Chondrocyte (in vitro differentiated cells): ENCODE results near the gene OR2T11. TPM values are rescaled to one million over a fixed set of nuclear protein-coding genes. Genes with fewer than 3 reads are reported as not detected.
"Not testable (repeated sequence)": the region's sequence is repeated elsewhere in the genome, so short reads cannot be mapped to it uniquely, and the experiment has no call there.

ENCODE experiments used
- DNase-seq: peaks from one replicate; pipeline ENCODE4 v3.0.0; 2021; ENCODE audit warnings: mixed read lengths, low spot score
- H3K27ac Mint-ChIP-seq: one replicate; pipeline ENCODE4 v1.8.0; 2021; ENCODE audit warnings: mild to moderate bottlenecking, moderate library complexity, mixed read lengths; ENCODE audit not compliant: unreplicated experiment
- H3K27me3 Mint-ChIP-seq: 2 replicates; pipeline ENCODE4 v1.8.0; 2021; ENCODE audit warnings: low read depth, mixed read lengths
- H3K36me3 Mint-ChIP-seq: 2 replicates; pipeline ENCODE4 v1.8.0; 2021; ENCODE audit warnings: low read depth, mixed read lengths
- H3K4me1 Mint-ChIP-seq: 2 replicates; pipeline ENCODE4 v1.8.0; 2021; ENCODE audit warnings: low read depth, mild to moderate bottlenecking, mixed read lengths
- H3K4me3 Mint-ChIP-seq: one replicate; pipeline ENCODE4 v1.8.0; 2021; ENCODE audit warnings: mild to moderate bottlenecking, moderate library complexity, mixed read lengths; ENCODE audit not compliant: unreplicated experiment
- H3K9me3 Mint-ChIP-seq: 2 replicates; pipeline ENCODE4 v1.8.0; 2021; ENCODE audit warnings: low read depth, mixed read lengths
- CTCF ChIP-seq: fragments of 200-600 bp; sonication (generic); IDR thresholded peaks from 2 replicates; pipeline ENCODE4 v1.5.0; 2021; ENCODE audit warnings: antibody characterized with exemption, mild to moderate bottlenecking, moderate library complexity
- long read RNA-seq: library from polyadenylated mRNA; stranded (forward); transcript quantifications from one replicate; pipeline ENCODE4 v2.0.0, GENCODE V29; 2021
- total RNA-seq: library from RNA; stranded (reverse); gene quantifications from 3 replicates; pipeline ENCODE4 v1.2.1, GENCODE V29; 2021

Gene OR2T11
- not detected in 3 replicates for total RNA-seq
- long read RNA-seq = 0 reads

- not testable (repeated sequence) for H3K27ac Mint-ChIP-seq, H3K9me3 Mint-ChIP-seq, DNase-seq, H3K4me3 Mint-ChIP-seq, H3K36me3 Mint-ChIP-seq, H3K4me1 Mint-ChIP-seq, H3K27me3 Mint-ChIP-seq
These were observed at the start of gene OR2T11 for GRCh38 chr1:248634991-248635390. TSS of gene OR2T11 (minus strand) at chr1:248635091. CDS start at chr1:248627128, 7,963 bp downstream.

- no peaks in the 10 kb centered on the region for H3K27me3 Mint-ChIP-seq
- DNase-seq = no peak
- H3K27ac Mint-ChIP-seq = no peak overlapping the region
- no peak overlapping the region for H3K4me3 Mint-ChIP-seq
- H3K9me3 Mint-ChIP-seq = peaks cover 34% of the 10 kb centered on the region
- H3K36me3 Mint-ChIP-seq = no peaks in the 10 kb centered on the region
- no peaks in the 10 kb centered on the region for H3K4me1 Mint-ChIP-seq
- no peak for TF ChIP-seq CTCF
These were observed 46.8 kb upstream of the OR2T11 start for GRCh38 chr1:248681651-248682050.

GRCh38 chr1:248670003-248670402 is 35.1 kb upstream of the OR2T11 start:
- Mint-ChIP-seq H3K9me3 (peaks cover 37% of the 10 kb centered on the region), H3K4me1 (no peaks in the 10 kb centered on the region), H3K4me3 (no peak overlapping the region), H3K27me3 (no peaks in the 10 kb centered on the region), H3K36me3 (no peaks in the 10 kb centered on the region), H3K27ac (no peak overlapping the region)
- DNase-seq = no peak
- no peak for TF ChIP-seq CTCF

GRCh38 chr1:248663453-248664328 is 28.8 kb upstream of the OR2T11 start:
- not testable (repeated sequence) for DNase-seq, H3K27me3 Mint-ChIP-seq, H3K36me3 Mint-ChIP-seq, H3K4me1 Mint-ChIP-seq, H3K27ac Mint-ChIP-seq, H3K4me3 Mint-ChIP-seq
- peaks cover 47% of the 10 kb centered on the region for H3K9me3 Mint-ChIP-seq

GRCh38 chr1:248656797-248657196 is 21.9 kb upstream of the OR2T11 start:
- peaks cover 22% of the 10 kb centered on the region for H3K9me3 Mint-ChIP-seq
- DNase-seq, H3K36me3 Mint-ChIP-seq, H3K27me3 Mint-ChIP-seq, H3K4me3 Mint-ChIP-seq, H3K4me1 Mint-ChIP-seq, H3K27ac Mint-ChIP-seq: not testable (repeated sequence)

- not testable (repeated sequence) for H3K27me3 Mint-ChIP-seq, H3K4me3 Mint-ChIP-seq, H3K36me3 Mint-ChIP-seq, H3K27ac Mint-ChIP-seq, H3K4me1 Mint-ChIP-seq, H3K9me3 Mint-ChIP-seq, DNase-seq
These were observed 20.5 kb upstream of the OR2T11 start, which contains the start of gene OR2T27 for GRCh38 chr1:248655354-248655753. TSS of gene OR2T27 (minus strand) at chr1:248655528. CDS start at chr1:248650884, 4,644 bp downstream.

GRCh38 chr1:248648770-248649536 is 14.1 kb upstream of the OR2T11 start:
- not testable (repeated sequence) for H3K9me3 Mint-ChIP-seq, H3K27ac Mint-ChIP-seq, H3K27me3 Mint-ChIP-seq, H3K4me3 Mint-ChIP-seq, H3K4me1 Mint-ChIP-seq, DNase-seq, H3K36me3 Mint-ChIP-seq

- H3K4me1 Mint-ChIP-seq, H3K9me3 Mint-ChIP-seq, DNase-seq, H3K27ac Mint-ChIP-seq, H3K27me3 Mint-ChIP-seq, H3K4me3 Mint-ChIP-seq, H3K36me3 Mint-ChIP-seq: not testable (repeated sequence)
These were observed 10.3 kb upstream of the OR2T11 start, which contains the start of gene OR2T35 for GRCh38 chr1:248645178-248645577. TSS of gene OR2T35 (minus strand) at chr1:248645278. CDS start at chr1:248639258, 6,020 bp downstream.

- H3K9me3 Mint-ChIP-seq, H3K4me1 Mint-ChIP-seq, H3K36me3 Mint-ChIP-seq, DNase-seq, H3K27ac Mint-ChIP-seq, H3K27me3 Mint-ChIP-seq, H3K4me3 Mint-ChIP-seq: not testable (repeated sequence)
These were observed 8.2 kb upstream of the OR2T11 start for GRCh38 chr1:248642971-248643651.

- not testable (repeated sequence) for H3K4me1 Mint-ChIP-seq, H3K27me3 Mint-ChIP-seq, H3K36me3 Mint-ChIP-seq, DNase-seq, H3K4me3 Mint-ChIP-seq, H3K27ac Mint-ChIP-seq, H3K9me3 Mint-ChIP-seq
These were observed 6.7 kb upstream of the OR2T11 start for GRCh38 chr1:248641583-248641982.
